Uterus (tissue), 2 donors: ENCODE measurements around the gene EIF5A.

ENCODE experiments used
- CTCF ChIP-seq, 4 experiments: fragments of 200-600 bp in 2 of 4; fragments of 450-650 bp in 2 of 4; sonication (generic) in 2 of 4; IDR thresholded peaks; one replicate each; pipeline ENCODE4 v1.5.1; 2016 to 2019; ENCODE audit warnings: antibody characterized with exemption in 4 of 4, mild to moderate bottlenecking in 2 of 4, moderate library complexity in 1 of 4
- POLR2A ChIP-seq, 2 donors: fragments of 450-650 bp; IDR thresholded peaks; one replicate each; pipeline ENCODE4 v1.6.1; 2016; ENCODE audit warnings: antibody characterized with exemption in 2 of 2, mild to moderate bottlenecking in 1 of 2, moderate library complexity in 1 of 2

GRCh38 chr17:7315570-7316235 is 8.3 kb downstream of the EIF5A start:
- TF ChIP-seq CTCF (IDR thresholded peaks at IDR 0.05) = no peak
- no peak for TF ChIP-seq POLR2A (IDR thresholded peaks at IDR 0.05)
